ENCODE results near the gene ZDHHC5. TPM values are rescaled to one million over a fixed set of nuclear protein-coding genes. Genes with fewer than 3 reads are reported as not detected.

ZDHHC5 gene
- total and polyA plus RNA-seq, 2 of the 13 experiments (the other 11 are each of a cell fraction or from before 2014, with no cell fraction given) = 26.6 to 34.0 TPM

DNA sequence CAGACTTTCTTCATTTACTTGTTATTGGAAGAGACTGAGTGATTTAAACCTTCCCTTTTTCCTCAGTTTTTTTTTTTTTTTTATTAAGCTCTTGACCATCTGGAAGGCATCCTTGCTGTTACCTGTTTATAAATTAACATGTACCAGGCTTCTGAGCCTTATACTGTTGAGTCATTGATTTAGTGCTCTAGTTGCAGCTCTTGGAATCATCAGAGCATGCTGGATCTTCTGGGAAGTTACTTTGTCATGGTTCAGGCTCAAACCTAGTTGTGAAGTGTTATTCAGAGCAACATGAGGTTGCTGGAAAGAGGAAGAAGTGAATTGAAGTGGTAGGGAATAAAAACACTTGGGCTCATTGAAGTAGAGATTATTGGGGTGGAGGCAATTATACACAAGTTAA is 6.3 kb downstream of the ZDHHC5 start:
- H4K20me1 ChIP-seq (ENCODE audit: insufficient read depth, low read length) = no peaks in the 10 kb centered on the region
- TF ChIP-seq ZNF839 (CRISPR knock-in tag; IDR thresholded peaks at IDR 0.05; ENCODE audit: borderline replicate concordance) (no peak), ZNF431 (CRISPR knock-in tag; IDR thresholded peaks at IDR 0.05; ENCODE audit: borderline replicate concordance, low read depth) (no peak), PAF1 (CRISPR knock-in tag; IDR thresholded peaks at IDR 0.05) (no peak)
- TF ChIP-seq, protein P1, sequence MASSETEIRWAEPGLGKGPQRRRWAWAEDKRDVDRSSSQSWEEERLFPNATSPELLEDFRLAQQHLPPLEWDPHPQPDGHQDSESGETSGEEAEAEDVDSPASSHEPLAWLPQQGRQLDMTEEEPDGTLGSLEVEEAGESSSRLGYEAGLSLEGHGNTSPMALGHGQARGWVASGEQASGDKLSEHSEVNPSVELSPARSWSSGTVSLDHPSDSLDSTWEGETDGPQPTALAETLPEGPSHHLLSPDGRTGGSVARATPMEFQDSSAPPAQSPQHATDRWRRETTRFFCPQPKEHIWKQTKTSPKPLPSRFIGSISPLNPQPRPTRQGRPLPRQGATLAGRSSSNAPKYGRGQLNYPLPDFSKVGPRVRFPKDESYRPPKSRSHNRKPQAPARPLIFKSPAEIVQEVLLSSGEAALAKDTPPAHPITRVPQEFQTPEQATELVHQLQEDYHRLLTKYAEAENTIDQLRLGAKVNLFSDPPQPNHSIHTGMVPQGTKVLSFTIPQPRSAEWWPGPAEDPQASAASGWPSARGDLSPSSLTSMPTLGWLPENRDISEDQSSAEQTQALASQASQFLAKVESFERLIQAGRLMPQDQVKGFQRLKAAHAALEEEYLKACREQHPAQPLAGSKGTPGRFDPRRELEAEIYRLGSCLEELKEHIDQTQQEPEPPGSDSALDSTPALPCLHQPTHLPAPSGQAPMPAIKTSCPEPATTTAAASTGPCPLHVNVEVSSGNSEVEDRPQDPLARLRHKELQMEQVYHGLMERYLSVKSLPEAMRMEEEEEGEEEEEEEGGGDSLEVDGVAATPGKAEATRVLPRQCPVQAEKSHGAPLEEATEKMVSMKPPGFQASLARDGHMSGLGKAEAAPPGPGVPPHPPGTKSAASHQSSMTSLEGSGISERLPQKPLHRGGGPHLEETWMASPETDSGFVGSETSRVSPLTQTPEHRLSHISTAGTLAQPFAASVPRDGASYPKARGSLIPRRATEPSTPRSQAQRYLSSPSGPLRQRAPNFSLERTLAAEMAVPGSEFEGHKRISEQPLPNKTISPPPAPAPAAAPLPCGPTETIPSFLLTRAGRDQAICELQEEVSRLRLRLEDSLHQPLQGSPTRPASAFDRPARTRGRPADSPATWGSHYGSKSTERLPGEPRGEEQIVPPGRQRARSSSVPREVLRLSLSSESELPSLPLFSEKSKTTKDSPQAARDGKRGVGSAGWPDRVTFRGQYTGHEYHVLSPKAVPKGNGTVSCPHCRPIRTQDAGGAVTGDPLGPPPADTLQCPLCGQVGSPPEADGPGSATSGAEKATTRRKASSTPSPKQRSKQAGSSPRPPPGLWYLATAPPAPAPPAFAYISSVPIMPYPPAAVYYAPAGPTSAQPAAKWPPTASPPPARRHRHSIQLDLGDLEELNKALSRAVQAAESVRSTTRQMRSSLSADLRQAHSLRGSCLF (CRISPR knock-in tag; IDR thresholded peaks at IDR 0.05; ENCODE audit: borderline replicate concordance) = no peak
- H3K27ac ChIP-seq (ENCODE audit: extremely low read length, insufficient read depth, low read length) = no peak overlapping the region
- no peaks in the 10 kb centered on the region for H3K27me3 ChIP-seq (ENCODE audit: control insufficient read depth in 1 of 2, insufficient read depth in 2 of 2, low read length in 2 of 2)
- peaks cover 62% of the 10 kb centered on the region for H3K79me2 ChIP-seq (ENCODE audit: insufficient read depth, low read length)
- no TSS peak for BruUV-seq (replicated peaks)
- intact Hi-C loops (cut with micrococcal nuclease; ENCODE audit: unreplicated experiment) = no loop called here
- in situ Hi-C loops (cut with HindIII; ENCODE audit: extremely low pct_ligation_motif_present, low pct_unique_long_range_greater_than_20kb) = loop anchor here (25.0 kb wide), 2 partner anchors 613 to 838 kb away; partner anchors contain the start of gene OR5B21
- ChIA-PET POLR2A (no interaction called here), CTCF (ENCODE audit: low intra/inter-chr PET ratio, low total read pairs) (no interaction called here)
- H2AFZ ChIP-seq (ENCODE audit: low read length) = no peak overlapping the region
- H3K4me2 ChIP-seq (ENCODE audit: low read depth, low read length) = no peak overlapping the region
- no peak for FAIRE-seq
- peaks cover 11 to 50% of the 10 kb centered on the region in 2 experiments for H3K36me3 ChIP-seq (replicated peaks in 1 of 2; ENCODE audit: control insufficient read depth in 1 of 2, insufficient read depth in 2 of 2, low read length in 2 of 2)
- no peaks in the 10 kb centered on the region for H3K9me3 ChIP-seq (ENCODE audit: low read length)
- ATAC-seq = no peak
- H3K4me1 ChIP-seq (ENCODE audit: insufficient read depth, low read length) = peaks cover 54% of the 10 kb centered on the region
- DNase-seq (ENCODE audit: low spot score) = no peak
- H3K4me3 ChIP-seq (replicated peaks in 1 of 3; ENCODE audit: insufficient read depth in 1 of 3, low read depth in 2 of 3, low read length in 3 of 3) = no peak overlapping the region
- no peak overlapping the region for H3K9ac ChIP-seq (ENCODE audit: insufficient read depth, low read depth, low read length)
